ENCODE data around the gene IL4I1. TPM values are rescaled to one million over a fixed set of nuclear protein-coding genes. Genes with fewer than 3 reads are reported as not detected.

IL4I1 gene
- polyA plus RNA-seq, 1 of the 3 experiments (the other 2 are of a cell fraction): 0.35 TPM

GRCh38 chr19:49933643-49934042 lies 37.0 kb upstream of the IL4I1 start:
- TF ChIP-seq FOSL2 (IDR thresholded peaks at IDR 0.05; ENCODE audit: borderline replicate concordance, low read depth): no peak
- TF ChIP-seq MEF2A (IDR thresholded peaks at IDR 0.05; ENCODE audit: borderline replicate concordance, low read depth): no peak
- no peak for TF ChIP-seq GATA2 (CRISPR knock-in tag; IDR thresholded peaks at IDR 0.05)
- Histone ChIP-seq H3K4me3 (ENCODE audit: low read depth in 2 of 2, low read length in 1 of 2) (no peak overlapping the region), H3F3A (replicated peaks; ENCODE audit: insufficient read depth) (peaks cover 16% of the 10 kb centered on the region), H3K9me2 (no peaks in the 10 kb centered on the region), H3K79me2 (ENCODE audit: insufficient read depth) (peaks cover 7% of the 10 kb centered on the region; the same call in 1 of the 2 replicates), H3K27ac (ENCODE audit: low read depth in 2 of 2, low read length in 1 of 2) (no peak overlapping the region), H3K4me1 (ENCODE audit: control insufficient read depth in 1 of 2, insufficient read depth in 2 of 2, low read depth in 1 of 2, low read length in 1 of 2) (peaks cover 0 to 5% of the 10 kb centered on the region in 2 experiments; a peak in 1 of 4 replicates), H2AFZ (ENCODE audit: low read depth) (no peak overlapping the region), H3K9ac (no peak overlapping the region), H3K9me3 (no peaks in the 10 kb centered on the region), H3K27me3 (ENCODE audit: insufficient read depth) (no peaks in the 10 kb centered on the region), H3K4me2 (no peak overlapping the region), H3K36me3 (replicated peaks in 1 of 2; ENCODE audit: control insufficient read depth in 1 of 2, insufficient read depth in 2 of 2, low read length in 1 of 2) (peaks cover 0 to 9% of the 10 kb centered on the region in 2 experiments), H4K20me1 (ENCODE audit: insufficient read depth) (no peaks in the 10 kb centered on the region)
- 90% methylated on average over 8 of the region's 8 CpGs for WGBS (ENCODE audit: low lambda C conversion rate)
- POLR2A ChIA-PET: no interaction called here
- CTCF ChIA-PET: interaction anchor here (0.6 to 1.2 kb wide), 3 partner anchors 47 to 51 kb away, joined by 3 to 6 read pairs (median 3); no protein-coding TSS in a partner anchor
- no peak for DNase-seq

GRCh38 chr19:49932731-49933131 lies 36.0 kb upstream of the IL4I1 start:
- no peaks in the 10 kb centered on the region for H3K9me2 ChIP-seq
- peaks cover 19% of the 10 kb centered on the region for H3F3A ChIP-seq (replicated peaks; ENCODE audit: insufficient read depth)
- peaks cover 0 to 12% of the 10 kb centered on the region in 2 experiments for H3K36me3 ChIP-seq (replicated peaks in 1 of 2; ENCODE audit: control insufficient read depth in 1 of 2, insufficient read depth in 2 of 2, low read length in 1 of 2)
- no peak overlapping the region for H3K9ac ChIP-seq
- peaks cover under 1 to 5% of the 10 kb centered on the region in 2 experiments; a peak in 2 of 4 replicates for H3K4me1 ChIP-seq (ENCODE audit: control insufficient read depth in 1 of 2, insufficient read depth in 2 of 2, low read depth in 1 of 2, low read length in 1 of 2)
- H4K20me1 ChIP-seq (ENCODE audit: insufficient read depth): no peaks in the 10 kb centered on the region
- POLR2A ChIA-PET: no interaction called here
- no peaks in the 10 kb centered on the region for H3K27me3 ChIP-seq (ENCODE audit: insufficient read depth)
- no peaks in the 10 kb centered on the region for H3K9me3 ChIP-seq
- H2AFZ ChIP-seq (ENCODE audit: low read depth): no peak overlapping the region
- H3K79me2 ChIP-seq (ENCODE audit: insufficient read depth): peaks cover 16% of the 10 kb centered on the region
- DNase-seq: no peak
- no peak for TF ChIP-seq RFX5 (IDR thresholded peaks at IDR 0.05; ENCODE audit: low read length)
- no peak for TF ChIP-seq EZH2phosphoT487 (IDR thresholded peaks at IDR 0.05; ENCODE audit: borderline replicate concordance, low read depth)
- no peak for TF ChIP-seq USF1 (IDR thresholded peaks at IDR 0.05; ENCODE audit: borderline replicate concordance, low read depth)
- no peak for TF ChIP-seq NRF1 (IDR thresholded peaks at IDR 0.05; ENCODE audit: low read depth, low read length)
- TF ChIP-seq POLR2AphosphoS5 (IDR thresholded peaks at IDR 0.05; ENCODE audit: low read depth, low read length): no peak
- TF ChIP-seq MXI1 (IDR thresholded peaks at IDR 0.05; ENCODE audit: low read depth, low read length): no peak
- no peak for TF ChIP-seq NFIC (IDR thresholded peaks at IDR 0.05; ENCODE audit: borderline replicate concordance)
- TF ChIP-seq TCF12 (IDR thresholded peaks at IDR 0.05): no peak
- no peak for TF ChIP-seq GABPA (IDR thresholded peaks at IDR 0.05; ENCODE audit: low read depth)
- TF ChIP-seq ELF1 (IDR thresholded peaks at IDR 0.05): no peak
- TF ChIP-seq RCOR1 (IDR thresholded peaks at IDR 0.05; ENCODE audit: low read length): no peak
- no peak for TF ChIP-seq TEAD4 (IDR thresholded peaks at IDR 0.05; ENCODE audit: borderline replicate concordance, insufficient read depth)
- no peak overlapping the region for H3K4me2 ChIP-seq
- WGBS (ENCODE audit: low lambda C conversion rate): 93% methylated on average over 25 of the region's 25 CpGs
- H3K27ac ChIP-seq (ENCODE audit: low read depth in 2 of 2, low read length in 1 of 2): no peak overlapping the region
- H3K4me3 ChIP-seq (ENCODE audit: low read depth in 2 of 2, low read length in 1 of 2): no peak overlapping the region
- CTCF ChIA-PET: interaction anchor here (1.0 kb wide), 1 partner anchor 52 kb away, joined by 3 read pairs; no protein-coding TSS in a partner anchor
